HK-2 (cell line): Measurements from ENCODE around the gene CRX.
"Not testable (repeated sequence)": the region's sequence is repeated elsewhere in the genome, so short reads cannot be mapped to it uniquely, and the experiment has no call there.

Experiments used
- DNase-seq: peaks from one replicate; pipeline ENCODE4 v3.0.0-alpha.2; 2018; ENCODE audit not compliant: unreplicated experiment

CRX gene

GRCh38 chr19:47859838-47860237 lies 38.1 kb downstream of the CRX start:
- not testable (repeated sequence) for DNase-seq

- no peak for DNase-seq
Observed at GRCh38 chr19:47860602-47861297, 39.0 kb downstream of the CRX start.

GRCh38 chr19:47861630-47862029 lies 39.9 kb downstream of the CRX start:
- no peak for DNase-seq

- DNase-seq, result peak; percentile 84
Observed at GRCh38 chr19:47863514-47863936, 41.8 kb downstream of the CRX start.

GRCh38 chr19:47865166-47865565 lies 43.4 kb downstream of the CRX start:
- no peak for DNase-seq

- no peak for DNase-seq
Observed at GRCh38 chr19:47878906-47879305, 57.2 kb downstream of the CRX start.

- DNase-seq, result not testable (repeated sequence)
Observed at GRCh38 chr19:47879385-47879784, 57.6 kb downstream of the CRX start.

- DNase-seq, result no peak
Observed at GRCh38 chr19:47881757-47882156, 60.0 kb downstream of the CRX start.

GRCh38 chr19:47882890-47883289 lies 61.2 kb downstream of the CRX start:
- DNase-seq, result no peak

GRCh38 chr19:47885067-47885463 lies 63.3 kb downstream of the CRX start:
- no peak for DNase-seq

- no peak for DNase-seq
Observed at GRCh38 chr19:47886010-47886559, 64.3 kb downstream of the CRX start, which contains the start of gene SULT2A1. Gene SULT2A1 (minus strand): TSS chr19:47886315. CDS start chr19:47886257, 58 bp downstream.

GRCh38 chr19:47890865-47891621 lies 69.3 kb downstream of the CRX start:
- DNase-seq, result no peak

GRCh38 chr19:47891622-47891922 lies 69.8 kb downstream of the CRX start:
- DNase-seq, result no peak

GRCh38 chr19:47891923-47892666 lies 70.4 kb downstream of the CRX start:
- no peak for DNase-seq
